Fibroblast of villous mesenchyme (primary cell): ENCODE data around the gene C10orf105. TPM values are rescaled to one million over a fixed set of nuclear protein-coding genes. Genes with fewer than 3 reads are reported as not detected.

Source experiments
- DNase-seq: peaks from one replicate; pipeline ENCODE4 v3.0.0-alpha.2; 2010; ENCODE audit warnings: low read depth
- H3K4me3 ChIP-seq: 2 replicates; pipeline ENCODE4 v1.5.1; 2011; ENCODE audit warnings: low read depth, mild to moderate bottlenecking, low read length
- total RNA-seq: library from RNA; depleted of rRNA; stranded (reverse); fragments of >200 nt; gene quantifications from 2 replicates; pipeline ENCODE4 v1.2.3, GENCODE V29; 2012
- TF ChIP-seq, protein P1 (sequence below): IDR thresholded peaks from 2 replicates; pipeline ENCODE4 v1.5.1; 2012; ENCODE audit warnings: low read depth, mild to moderate bottlenecking, low read length; ENCODE audit not compliant: insufficient read depth

Gene C10orf105
- total RNA-seq, 1 donor, result not detected

- no peak for DNase-seq
- TF ChIP-seq, protein P1, sequence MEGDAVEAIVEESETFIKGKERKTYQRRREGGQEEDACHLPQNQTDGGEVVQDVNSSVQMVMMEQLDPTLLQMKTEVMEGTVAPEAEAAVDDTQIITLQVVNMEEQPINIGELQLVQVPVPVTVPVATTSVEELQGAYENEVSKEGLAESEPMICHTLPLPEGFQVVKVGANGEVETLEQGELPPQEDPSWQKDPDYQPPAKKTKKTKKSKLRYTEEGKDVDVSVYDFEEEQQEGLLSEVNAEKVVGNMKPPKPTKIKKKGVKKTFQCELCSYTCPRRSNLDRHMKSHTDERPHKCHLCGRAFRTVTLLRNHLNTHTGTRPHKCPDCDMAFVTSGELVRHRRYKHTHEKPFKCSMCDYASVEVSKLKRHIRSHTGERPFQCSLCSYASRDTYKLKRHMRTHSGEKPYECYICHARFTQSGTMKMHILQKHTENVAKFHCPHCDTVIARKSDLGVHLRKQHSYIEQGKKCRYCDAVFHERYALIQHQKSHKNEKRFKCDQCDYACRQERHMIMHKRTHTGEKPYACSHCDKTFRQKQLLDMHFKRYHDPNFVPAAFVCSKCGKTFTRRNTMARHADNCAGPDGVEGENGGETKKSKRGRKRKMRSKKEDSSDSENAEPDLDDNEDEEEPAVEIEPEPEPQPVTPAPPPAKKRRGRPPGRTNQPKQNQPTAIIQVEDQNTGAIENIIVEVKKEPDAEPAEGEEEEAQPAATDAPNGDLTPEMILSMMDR, result no peak
- H3K4me3 ChIP-seq, result no peak overlapping the region
These were observed 35.8 kb upstream of the C10orf105 start for GRCh38 chr10:71755179-71755879.

GRCh38 chr10:71754562-71754961 is 35.0 kb upstream of the C10orf105 start:
- TF ChIP-seq, protein P1, result no peak
- no peak for DNase-seq
- H3K4me3 ChIP-seq, result no peak overlapping the region

GRCh38 chr10:71753960-71754505 is 34.5 kb upstream of the C10orf105 start:
- no peak overlapping the region for H3K4me3 ChIP-seq
- TF ChIP-seq, protein P1, result no peak
- no peak for DNase-seq

DNA sequence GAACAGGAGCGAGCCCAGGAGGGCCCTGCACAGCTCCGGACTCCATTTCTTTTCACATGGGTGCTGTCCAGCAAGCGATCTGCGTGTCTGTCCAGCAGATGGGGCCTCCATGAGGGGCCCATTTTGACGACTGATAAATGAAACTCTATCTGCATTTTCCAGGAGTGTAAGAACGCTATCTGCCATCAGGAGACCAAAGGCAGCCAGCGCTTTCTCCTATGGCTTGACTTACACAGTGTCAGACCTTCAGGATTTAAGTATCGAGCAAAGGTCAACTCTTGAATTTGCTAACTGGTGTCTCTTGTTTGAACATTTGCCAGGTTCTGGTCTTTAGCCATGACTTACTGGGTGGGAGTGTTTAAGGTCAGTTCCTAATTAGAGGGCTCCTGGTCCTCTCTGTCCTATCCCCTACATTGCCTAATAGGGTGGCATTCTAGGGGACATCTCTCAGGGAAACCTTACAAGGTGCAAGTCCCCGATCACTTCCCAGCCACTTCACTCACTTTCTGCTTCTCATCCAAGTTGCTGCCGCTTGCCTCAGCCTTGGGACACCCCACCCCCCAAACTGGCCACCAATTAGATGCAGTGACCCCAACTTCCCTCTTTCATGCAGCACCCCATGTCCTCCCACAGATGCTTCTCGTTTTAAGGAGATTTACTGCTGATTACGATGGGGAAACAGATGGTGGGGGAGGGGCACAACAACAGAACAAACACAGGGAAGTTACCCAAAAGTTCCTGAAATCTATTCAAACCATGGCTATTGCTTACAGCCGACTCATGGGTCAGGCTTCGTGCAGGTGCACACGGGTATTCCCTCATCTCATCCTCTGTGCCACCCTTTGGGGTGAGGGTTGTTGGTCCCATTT is 33.7 kb upstream of the C10orf105 start:
- no peak for DNase-seq
- no peak overlapping the region for H3K4me3 ChIP-seq
- TF ChIP-seq, protein P1, result no peak

GRCh38 chr10:71752391-71753090 is 33.0 kb upstream of the C10orf105 start:
- H3K4me3 ChIP-seq, result no peak overlapping the region
- DNase-seq, result no peak
- TF ChIP-seq, protein P1, result no peak

DNA sequence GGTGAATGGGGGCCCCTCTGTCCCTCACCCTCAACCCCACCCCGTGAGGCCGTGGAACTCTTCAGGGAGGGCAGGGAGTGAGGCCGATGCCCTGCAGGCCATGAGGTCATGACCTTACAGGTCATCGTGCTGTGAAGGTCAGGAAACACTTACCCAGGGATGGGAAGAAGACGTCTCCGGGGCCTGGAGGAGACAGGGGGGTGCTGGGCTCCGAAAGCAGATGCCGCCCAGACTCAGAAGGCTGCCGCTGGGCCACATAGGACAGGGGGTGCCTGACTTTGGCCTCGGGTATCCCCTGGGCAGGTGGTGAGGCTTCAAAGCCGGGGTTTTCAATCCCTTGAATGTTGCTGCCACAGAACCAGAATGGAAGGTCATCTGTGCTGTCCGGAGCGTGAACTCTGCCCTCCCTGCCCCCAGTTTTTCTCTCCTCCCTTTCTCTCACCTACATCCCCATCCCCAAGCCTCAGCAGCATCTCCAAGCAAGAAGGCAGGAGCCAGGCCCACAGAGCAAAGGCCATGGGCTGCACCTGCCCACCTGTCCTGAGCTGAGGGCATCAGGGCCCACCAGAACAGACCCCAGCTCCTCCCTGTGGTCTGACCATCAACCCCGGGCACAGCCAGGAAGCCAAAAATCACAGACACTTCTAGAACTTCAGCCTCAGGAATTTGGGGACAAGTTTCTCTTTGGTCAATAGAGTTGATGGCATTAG is 32.1 kb upstream of the C10orf105 start:
- DNase-seq, result no peak

More for the DNA sequence above, 32.1 kb upstream of the C10orf105 start:
- H3K4me3 ChIP-seq, result no peak overlapping the region
- TF ChIP-seq, protein P1, result no peak
